Measurements from ENCODE around the gene CRADD.

DNA sequence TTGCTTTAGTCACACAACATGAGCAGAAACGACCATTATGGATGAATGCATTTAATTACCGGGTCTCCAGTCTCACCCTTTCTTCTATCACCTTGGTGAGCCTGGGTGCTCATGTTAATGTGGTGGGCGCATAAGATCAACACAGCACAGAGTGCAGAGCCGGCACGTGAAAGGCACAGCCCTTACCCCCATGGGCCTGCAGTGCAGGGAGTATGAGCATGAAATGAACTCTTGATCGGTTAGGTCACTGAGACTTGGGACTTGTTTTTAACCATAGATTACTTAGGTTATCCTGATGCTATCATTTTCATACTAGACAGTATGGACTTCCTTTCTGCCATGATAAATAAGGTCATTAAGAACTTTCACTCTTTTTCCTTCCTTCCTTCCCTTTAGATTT lies 156.8 kb downstream of the CRADD start:
- TF ChIP-seq, protein P1, sequence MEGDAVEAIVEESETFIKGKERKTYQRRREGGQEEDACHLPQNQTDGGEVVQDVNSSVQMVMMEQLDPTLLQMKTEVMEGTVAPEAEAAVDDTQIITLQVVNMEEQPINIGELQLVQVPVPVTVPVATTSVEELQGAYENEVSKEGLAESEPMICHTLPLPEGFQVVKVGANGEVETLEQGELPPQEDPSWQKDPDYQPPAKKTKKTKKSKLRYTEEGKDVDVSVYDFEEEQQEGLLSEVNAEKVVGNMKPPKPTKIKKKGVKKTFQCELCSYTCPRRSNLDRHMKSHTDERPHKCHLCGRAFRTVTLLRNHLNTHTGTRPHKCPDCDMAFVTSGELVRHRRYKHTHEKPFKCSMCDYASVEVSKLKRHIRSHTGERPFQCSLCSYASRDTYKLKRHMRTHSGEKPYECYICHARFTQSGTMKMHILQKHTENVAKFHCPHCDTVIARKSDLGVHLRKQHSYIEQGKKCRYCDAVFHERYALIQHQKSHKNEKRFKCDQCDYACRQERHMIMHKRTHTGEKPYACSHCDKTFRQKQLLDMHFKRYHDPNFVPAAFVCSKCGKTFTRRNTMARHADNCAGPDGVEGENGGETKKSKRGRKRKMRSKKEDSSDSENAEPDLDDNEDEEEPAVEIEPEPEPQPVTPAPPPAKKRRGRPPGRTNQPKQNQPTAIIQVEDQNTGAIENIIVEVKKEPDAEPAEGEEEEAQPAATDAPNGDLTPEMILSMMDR (IDR thresholded peaks at IDR 0.05): no peak
- no peak for TF ChIP-seq EZH2 (IDR thresholded peaks at IDR 0.05; ENCODE audit: borderline replicate concordance, insufficient read depth, low read depth, low read length, poor library complexity, severe bottlenecking)
